GM10248 (cell line): ENCODE results near the gene EXOG.

Experiments used
- CTCF ChIA-PET: fragments of 300-600 bp; sonication (Branson Sonifier 250); formaldehyde crosslinking; extraction: SDS; loops from one replicate; lab custom pipeline; 2021; ENCODE audit warnings: antibody characterized with exemption; lab: Yijun Ruan, JAX
- POLR2A ChIA-PET: fragments of 350-650 bp; sonication (Branson Sonifier 250); formaldehyde crosslinking; extraction: SDS; loops from one replicate; lab custom pipeline; 2020; ENCODE audit warnings: antibody characterized with exemption; lab: Yijun Ruan, JAX
- DNase-seq: peaks from one replicate; pipeline ENCODE4 v3.0.0; 2012; ENCODE audit errors: extremely low spot score
- CTCF ChIP-seq: IDR thresholded peaks from 2 replicates; pipeline ENCODE4 v1.5.1; 2012; ENCODE audit warnings: mild to moderate bottlenecking, low read depth; ENCODE audit errors: extremely low read depth, missing control alignments, control extremely low read depth

The EXOG gene

GRCh38 chr3:38574411-38575278, 78.5 kb downstream of the EXOG start:
- ChIA-PET POLR2A (no interaction called here), CTCF (interaction anchor here (1.1 kb wide), 1 partner anchor 18 kb away, joined by 3 read pairs; no protein-coding TSS in a partner anchor)
- no peak for DNase-seq
- no peak for TF ChIP-seq CTCF

DNA sequence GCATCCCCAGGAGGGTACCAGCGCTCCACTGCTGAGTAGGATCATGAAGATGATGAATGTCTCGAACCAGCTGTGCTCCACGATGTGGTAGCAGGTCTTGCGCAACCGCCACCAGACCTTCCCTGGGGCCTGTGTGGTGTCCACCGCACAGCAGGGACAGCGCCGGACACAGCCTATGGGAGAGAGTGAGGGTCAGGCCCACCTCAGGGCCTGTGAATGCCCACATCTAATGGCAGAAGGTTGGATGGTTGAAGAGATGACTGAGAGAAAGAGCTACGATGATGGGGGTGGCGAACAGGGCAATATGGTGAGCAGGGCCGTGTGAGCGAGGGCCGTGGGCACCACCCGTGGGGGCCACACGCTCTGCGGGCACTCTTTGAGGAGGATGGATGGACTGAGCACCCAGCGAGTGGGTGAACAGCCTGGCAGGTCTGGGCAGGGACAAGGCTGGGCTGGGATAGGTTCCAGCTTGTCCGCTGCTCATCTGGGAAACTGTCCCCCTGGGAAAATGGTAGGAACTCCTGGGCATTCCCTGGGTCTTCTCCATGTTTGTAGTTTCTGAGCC, 79.2 kb downstream of the EXOG start:
- no peak for DNase-seq
- no peak for TF ChIP-seq CTCF
- CTCF ChIA-PET, result interaction anchor here (1.0 to 1.1 kb wide), 2 partner anchors 19 to 24 kb away, joined by 3 read pairs; no protein-coding TSS in a partner anchor
- POLR2A ChIA-PET, result no interaction called here
